Globus pallidus (tissue), 1 donor: ENCODE data around the gene GNA14.
"Not testable (repeated sequence)": the region's sequence is repeated elsewhere in the genome, so short reads cannot be mapped to it uniquely, and the experiment has no call there.

Experiments
- DNase-seq: peaks from one replicate; pipeline ENCODE4 v3.0.0-alpha.2; 2015; ENCODE audit warnings: low spot score

The GNA14 gene

GRCh38 chr9:77402286-77402685 lies 245.8 kb downstream of the GNA14 start:
- DNase-seq: no peak

DNA sequence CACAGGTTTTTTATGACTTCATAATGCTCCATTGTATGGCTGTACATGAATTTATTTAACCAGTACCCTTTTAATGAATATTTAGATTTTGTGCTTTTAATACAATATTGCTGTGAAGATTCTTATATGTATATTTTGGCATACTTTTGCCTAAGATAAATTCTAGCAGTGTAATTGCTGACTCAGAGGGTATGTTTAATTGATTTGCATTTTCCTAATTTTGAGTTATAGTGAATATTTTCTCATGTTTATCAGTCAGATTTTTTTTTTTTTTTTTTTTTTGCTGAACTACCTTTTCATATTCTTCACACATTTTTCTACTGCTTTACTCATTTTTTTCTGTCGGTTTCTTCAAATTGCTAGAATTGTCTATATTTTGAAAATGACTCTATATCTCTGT lies 248.2 kb downstream of the GNA14 start:
- DNase-seq: no peak

DNA sequence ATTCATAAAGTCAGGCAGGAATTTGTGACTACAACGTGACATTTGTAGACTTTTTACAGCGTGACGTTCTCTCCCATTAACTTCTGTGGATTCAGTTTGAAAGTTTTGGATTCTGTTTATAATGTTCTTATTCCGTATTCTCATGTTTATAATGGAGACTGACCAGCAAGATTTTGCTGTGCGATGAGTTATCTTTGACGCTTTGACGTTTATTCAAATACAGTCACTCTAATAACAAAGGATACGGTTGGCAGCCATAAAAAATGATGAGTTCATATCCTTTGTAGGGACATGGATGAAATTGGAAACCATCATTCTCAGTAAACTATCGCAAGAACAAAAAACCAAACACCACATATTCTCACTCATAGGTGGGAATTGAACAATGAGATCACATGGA lies 249.5 kb downstream of the GNA14 start:
- DNase-seq: not testable (repeated sequence)

DNA sequence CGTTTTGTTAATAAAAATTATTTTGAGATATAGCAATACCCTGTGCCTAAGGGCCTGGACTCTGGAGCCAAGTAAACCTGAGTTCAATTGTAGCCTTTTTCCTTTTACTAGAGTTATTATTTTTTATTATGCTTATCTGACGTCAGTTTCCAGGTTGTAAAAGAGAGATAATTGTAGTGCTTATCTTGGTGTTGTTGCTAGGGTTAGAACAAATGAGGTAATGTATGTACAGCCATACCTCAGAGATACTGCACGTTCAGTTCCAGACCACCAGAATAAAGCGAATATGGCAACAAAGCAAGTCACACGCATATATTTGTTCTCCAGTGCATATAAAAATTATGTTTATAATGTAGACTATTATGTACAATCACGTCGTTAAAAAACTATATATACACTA lies 255.8 kb downstream of the GNA14 start:
- no peak for DNase-seq

DNA sequence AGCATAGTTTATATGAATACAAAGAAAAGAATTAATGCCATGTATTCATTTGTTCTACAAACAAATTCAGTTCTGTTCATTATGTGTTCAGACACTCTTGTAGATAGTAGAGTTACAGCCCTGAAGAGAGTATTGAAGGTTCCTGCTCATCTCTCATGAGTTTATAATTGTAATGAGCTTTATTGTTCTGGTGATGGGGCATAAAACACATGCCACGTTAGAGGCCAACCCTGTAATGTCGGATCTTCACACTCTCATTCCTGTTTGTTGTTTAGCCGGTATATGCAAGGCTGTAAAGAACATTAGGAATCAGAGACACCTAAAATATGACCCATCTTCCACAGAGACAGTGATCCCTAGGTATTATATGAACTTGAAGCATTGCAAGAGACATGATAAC lies 256.3 kb downstream of the GNA14 start:
- no peak for DNase-seq

DNA sequence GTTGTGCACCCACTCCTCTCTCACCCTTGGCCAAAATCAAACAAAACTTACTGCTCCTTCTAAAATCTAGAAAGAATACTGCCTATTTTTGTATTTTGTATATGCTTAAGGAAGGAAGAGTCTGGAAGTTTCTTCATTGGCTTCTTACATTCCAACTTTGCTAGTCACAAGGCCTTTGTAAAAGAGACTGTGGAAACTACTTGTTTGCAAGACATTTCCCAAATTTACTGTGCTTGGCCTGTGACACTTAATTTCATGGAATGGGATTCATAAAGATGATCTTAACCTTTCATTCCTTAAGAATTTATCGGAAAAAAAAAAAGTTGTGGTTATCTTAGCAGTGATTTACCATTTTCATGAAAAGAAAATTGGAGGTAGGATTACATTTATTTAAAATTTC lies 261.9 kb downstream of the GNA14 start:
- no peak for DNase-seq

- DNase-seq: no peak
Measured at GRCh38 chr9:77384406-77384805, 263.7 kb downstream of the GNA14 start.

- no peak for DNase-seq
Measured at GRCh38 chr9:77375956-77376532, 272.1 kb downstream of the GNA14 start.

DNA sequence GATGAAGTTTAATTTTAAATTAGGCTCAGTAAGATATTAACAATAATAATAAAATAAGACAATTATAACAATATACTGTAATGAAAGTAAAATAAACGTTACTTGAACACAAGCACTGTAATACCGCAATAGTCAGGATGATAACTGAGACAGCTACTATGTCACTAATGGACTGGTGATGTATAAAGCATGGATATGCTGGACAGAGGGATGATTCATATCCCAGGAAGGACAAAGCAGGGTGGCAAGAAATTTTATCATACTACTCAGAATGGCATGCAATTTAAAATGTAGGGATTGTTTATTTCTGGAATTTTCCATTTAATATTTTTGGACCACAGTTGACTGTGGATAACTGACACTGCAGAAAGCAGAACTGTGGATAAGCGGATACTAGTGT lies 273.9 kb downstream of the GNA14 start:
- DNase-seq: no peak
